Measurements from ENCODE around the gene FAM72A.
A peak's percentile ranks its signal among the peaks of the same experiment; 100 is the strongest.
"Not testable (repeated sequence)": the region's sequence is repeated elsewhere in the genome, so short reads cannot be mapped to it uniquely, and the experiment has no call there.

FAM72A gene

GRCh38 chr1:206167350-206168029 is 35.1 kb downstream of the FAM72A start:
- DNase-seq = not testable (repeated sequence)

- no peak for DNase-seq
These were observed 56.8 kb downstream of the FAM72A start for GRCh38 chr1:206145771-206146290.

DNA sequence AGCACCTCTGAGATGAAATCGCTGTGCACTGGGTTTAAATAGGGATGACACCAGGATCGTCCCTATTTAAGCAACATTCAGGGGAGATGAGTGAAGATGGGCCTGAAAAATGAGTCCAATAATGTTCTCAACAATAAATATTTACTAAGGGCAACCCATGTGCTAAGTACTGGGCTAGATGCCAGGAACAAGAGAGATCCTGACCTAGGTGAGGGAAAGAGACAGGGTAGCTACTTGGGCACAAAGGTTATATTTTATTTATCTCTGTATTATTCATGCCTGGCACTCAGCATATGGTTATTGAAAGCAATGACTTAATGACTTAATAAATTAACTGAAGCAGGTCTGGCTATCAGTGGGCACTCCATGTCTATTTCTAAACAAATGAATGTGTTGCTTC is 58.0 kb downstream of the FAM72A start:
- no peak for DNase-seq

GRCh38 chr1:206143537-206144172 is 59.0 kb downstream of the FAM72A start:
- DNase-seq = peak; percentile 87

GRCh38 chr1:206142770-206143169 is 59.9 kb downstream of the FAM72A start:
- no peak for DNase-seq

DNA sequence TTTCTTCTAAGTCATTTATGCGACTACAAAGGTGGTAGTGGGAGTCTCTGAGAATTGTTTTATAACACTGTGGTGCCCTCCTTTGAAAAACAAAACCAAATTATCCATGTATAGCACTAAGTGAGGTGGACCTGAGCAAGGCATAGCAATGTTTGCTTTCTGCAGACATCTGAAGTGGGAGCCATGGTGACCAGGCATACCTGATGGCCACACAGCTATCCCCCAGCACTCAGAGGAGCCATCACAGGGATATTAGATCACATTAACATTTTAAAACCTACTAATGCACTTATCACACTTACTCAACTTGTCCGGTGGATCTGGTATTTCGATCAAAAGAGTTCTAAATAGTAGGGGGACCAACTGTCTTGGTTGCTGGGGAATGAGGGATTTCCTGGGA is 60.6 kb downstream of the FAM72A start:
- DNase-seq = no peak

DNA sequence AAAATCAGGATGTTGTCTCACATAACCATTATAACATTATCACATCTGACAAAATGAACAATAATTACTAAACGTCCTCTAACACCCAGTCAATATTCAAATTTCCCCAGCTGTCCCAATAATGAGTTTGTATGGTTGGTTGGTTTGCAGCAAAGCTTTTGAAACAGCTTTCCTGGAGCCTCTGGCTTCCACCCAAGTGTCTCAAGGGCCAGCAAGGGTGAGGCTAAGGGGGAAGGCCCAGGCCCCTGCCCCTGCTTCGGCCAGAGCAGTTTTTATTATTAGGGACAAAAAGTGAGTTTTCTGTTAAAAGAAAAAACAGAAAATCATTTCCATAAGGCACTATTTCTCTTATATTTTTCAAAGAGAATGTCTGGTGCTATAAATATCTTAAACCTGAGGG is 66.4 kb downstream of the FAM72A start:
- no peak for DNase-seq
